SK-N-SH (cell line): ENCODE data around the gene ITM2C. TPM values are rescaled to one million over a fixed set of nuclear protein-coding genes. Genes with fewer than 3 reads are reported as not detected.

Source experiments
- CTCF ChIA-PET: fragments of 300-600, 350-600 bp; formaldehyde crosslinking; extraction: SDS; loops from one replicate; lab custom pipeline; 2021; lab: Yijun Ruan, JAX
- POLR2A ChIA-PET: fragments of 350-600 bp; sonication (Branson Sonifier 250); formaldehyde crosslinking; extraction: SDS; loops from one replicate; lab custom pipeline; 2020; ENCODE audit warnings: antibody characterized with exemption, inconsistent platforms; lab: Yijun Ruan, JAX
- DNase-seq: peaks from one replicate; pipeline ENCODE4 v3.0.0; 2012
- H2AFZ ChIP-seq: fragments of 200-600 bp; sonication (generic); 2 replicates; pipeline ENCODE4 v1.8.1; 2016; ENCODE audit warnings: antibody characterized with exemption, mild to moderate bottlenecking, low read depth
- H3F3A ChIP-seq: fragments of 200-600 bp; sonication (generic); replicated peaks from 2 replicates; pipeline ENCODE3; 2016; ENCODE audit warnings: antibody characterized with exemption, mild to moderate bottlenecking; ENCODE audit not compliant: insufficient read depth
- H3K27ac ChIP-seq, 2 experiments: fragments of 200-500 bp in 1 of 2; fragments of 200-600 bp in 1 of 2; sonication (Bioruptor generic) in 1 of 2; sonication (generic), shearing (Covaris generic) in 1 of 2; 2 replicates each; pipeline versions ENCODE4 v1.5.1 to v1.6.1; 2014 to 2016; ENCODE audit warnings: low read depth in 2 of 2, inconsistent platforms in 1 of 2, low read length in 1 of 2, mild to moderate bottlenecking in 1 of 2, mixed read lengths in 1 of 2
- H3K27me3 ChIP-seq: fragments of 200-600 bp; sonication (generic), shearing (Covaris generic); 2 replicates; pipeline ENCODE4 v1.6.1; 2016; ENCODE audit warnings: mixed run types; ENCODE audit not compliant: insufficient read depth
- H3K36me3 ChIP-seq, 2 experiments: fragments of 200-500 bp in 1 of 2; fragments of 200-600 bp in 1 of 2; sonication (Bioruptor generic) in 1 of 2; sonication (generic) in 1 of 2; replicated peaks in 1 of 2; 2 replicates each; pipeline versions ENCODE3 to v1.5.1; 2014 to 2016; ENCODE audit warnings: low read length in 1 of 2, mild to moderate bottlenecking in 1 of 2; ENCODE audit not compliant: insufficient read depth in 2 of 2, control insufficient read depth in 1 of 2
- H3K4me1 ChIP-seq, 2 experiments: fragments of 200-500 bp in 1 of 2; fragments of 200-600 bp in 1 of 2; sonication (Bioruptor generic) in 1 of 2; sonication (generic), shearing (Covaris generic) in 1 of 2; 2 replicates each; pipeline versions ENCODE4 v1.5.1 to v1.6.1; 2014 to 2016; ENCODE audit warnings: low read depth in 1 of 2, low read length in 1 of 2, mixed run types in 1 of 2; ENCODE audit not compliant: insufficient read depth in 2 of 2, control insufficient read depth in 1 of 2
- H3K4me2 ChIP-seq: fragments of 200-600 bp; sonication (generic), shearing (Covaris generic); 2 replicates; pipeline ENCODE4 v1.6.1; 2017; ENCODE audit warnings: mixed run types
- H3K4me3 ChIP-seq, 2 experiments: fragments of 200-500 bp in 1 of 2; fragments of 200-600 bp in 1 of 2; sonication (Bioruptor generic) in 1 of 2; sonication (generic), shearing (Covaris generic) in 1 of 2; 2 replicates each; pipeline versions ENCODE4 v1.5.1 to v1.8.1; 2014 to 2016; ENCODE audit warnings: low read depth in 2 of 2, inconsistent platforms in 1 of 2, low read length in 1 of 2, mild to moderate bottlenecking in 1 of 2, mixed read lengths in 1 of 2, moderate library complexity in 1 of 2
- H3K79me2 ChIP-seq: fragments of 200-600 bp; sonication (generic); 2 replicates; pipeline ENCODE4 v1.8.1; 2017; ENCODE audit warnings: mild to moderate bottlenecking; ENCODE audit not compliant: insufficient read depth
- H3K9ac ChIP-seq: fragments of 200-600 bp; sonication (generic); 2 replicates; pipeline ENCODE4 v1.6.1; 2017; ENCODE audit warnings: mixed run types
- H3K9me2 ChIP-seq: fragments of 200-600 bp; sonication (generic); 2 replicates; pipeline ENCODE4 v1.6.1; 2017; ENCODE audit warnings: mixed run types
- H3K9me3 ChIP-seq: fragments of 200-600 bp; sonication (generic); 2 replicates; pipeline ENCODE4 v1.6.1; 2017; ENCODE audit warnings: mixed run types, mild to moderate bottlenecking, moderate library complexity
- H4K20me1 ChIP-seq: fragments of 200-600 bp; sonication (generic); 2 replicates; pipeline ENCODE4 v1.6.1; 2017; ENCODE audit warnings: mild to moderate bottlenecking, mixed run types; ENCODE audit not compliant: insufficient read depth
- CHD2 ChIP-seq: fragments of 150-350 bp; IDR thresholded peaks from 2 replicates; pipeline ENCODE4 v1.6.1; 2018; ENCODE audit warnings: low read length; ENCODE audit not compliant: partially characterized antibody
- ELF1 ChIP-seq: IDR thresholded peaks from 2 replicates; pipeline ENCODE4 v1.4.0; 2012
- EP300 ChIP-seq, 2 experiments: IDR thresholded peaks; 2 replicates each; pipeline versions ENCODE4 v1.4.0 to v1.6.1; 2012; ENCODE audit warnings: borderline replicate concordance in 1 of 2, low read depth in 1 of 2, low read length in 1 of 2
- FOXM1 ChIP-seq: IDR thresholded peaks from 2 replicates; pipeline ENCODE4 v1.4.0; 2012; ENCODE audit warnings: low read depth, mild to moderate bottlenecking
- GABPA ChIP-seq: IDR thresholded peaks from 2 replicates; pipeline ENCODE4 v1.4.0; 2012; ENCODE audit warnings: low read depth, mild to moderate bottlenecking
- GATA2 ChIP-seq: sonication (generic); formaldehyde crosslinking; IDR thresholded peaks from 2 replicates; pipeline ENCODE4 v1.5.0; 2020; ENCODE audit warnings: mild to moderate bottlenecking, missing genetic modification reagents
- JUND ChIP-seq: IDR thresholded peaks from 2 replicates; pipeline ENCODE4 v1.4.0; 2012
- MAX ChIP-seq: IDR thresholded peaks from 2 replicates; pipeline ENCODE4 v1.4.0; 2012; ENCODE audit warnings: low read depth
- MXI1 ChIP-seq: IDR thresholded peaks from 2 replicates; pipeline ENCODE4 v1.6.1; 2012; ENCODE audit warnings: mild to moderate bottlenecking, low read depth, low read length, improper control_type of control experiment
- NFIC ChIP-seq: IDR thresholded peaks from 2 replicates; pipeline ENCODE4 v1.4.0; 2012; ENCODE audit warnings: borderline replicate concordance
- NRF1 ChIP-seq: IDR thresholded peaks from 2 replicates; pipeline ENCODE4 v1.6.1; 2012; ENCODE audit warnings: low read depth, mild to moderate bottlenecking, low read length
- PBX3 ChIP-seq: IDR thresholded peaks from 2 replicates; pipeline ENCODE4; 2012
- POLR2AphosphoS5 ChIP-seq: IDR thresholded peaks from 2 replicates; pipeline ENCODE4 v1.6.1; 2012; ENCODE audit warnings: low read depth, low read length
- REST ChIP-seq: IDR thresholded peaks from 2 replicates; pipeline ENCODE4 v1.6.1; 2012; ENCODE audit warnings: mild to moderate bottlenecking, low read depth, low read length, moderate library complexity
- RFX5 ChIP-seq: IDR thresholded peaks from 2 replicates; pipeline ENCODE4 v1.6.1; 2012; ENCODE audit warnings: mild to moderate bottlenecking, improper control_type of control experiment, low read length
- RXRA ChIP-seq: IDR thresholded peaks from 2 replicates; pipeline ENCODE4 v1.4.0; 2012; ENCODE audit warnings: low read depth, mild to moderate bottlenecking, borderline replicate concordance
- SMC3 ChIP-seq: IDR thresholded peaks from 2 replicates; pipeline ENCODE4 v1.6.1; 2012; ENCODE audit warnings: low read depth, low read length, improper control_type of control experiment
- TAF1 ChIP-seq: IDR thresholded peaks from 2 replicates; pipeline ENCODE4 v1.6.1; 2012; ENCODE audit warnings: low read depth, mild to moderate bottlenecking, low read length, moderate library complexity, borderline replicate concordance
- TCF12 ChIP-seq: IDR thresholded peaks from 2 replicates; pipeline ENCODE4 v1.4.0; 2012
- TEAD4 ChIP-seq: IDR thresholded peaks from 2 replicates; pipeline ENCODE4 v1.4.0; 2012; ENCODE audit warnings: mild to moderate bottlenecking, borderline replicate concordance; ENCODE audit not compliant: insufficient read depth
- ZBTB33 ChIP-seq: IDR thresholded peaks from 2 replicates; pipeline ENCODE4 v1.4.0; 2012; ENCODE audit warnings: low read depth, borderline replicate concordance
- WGBS: methylation state at CpG from one replicate; pipeline ENCODE4 v1.1.6; 2017; ENCODE audit warnings: low lambda C conversion rate; 5-methylcytosine and 5-hydroxymethylcytosine counted together
- polyA plus RNA-seq, 3 experiments: library from polyadenylated mRNA; depleted of rRNA; stranded (reverse); fragments of >200 nt; gene quantifications; 2 replicates each; pipeline ENCODE4 v1.2.3, GENCODE V29; 2012
- TF ChIP-seq, protein P1 (sequence below): IDR thresholded peaks from 2 replicates; pipeline ENCODE4 v1.4.0; 2012; ENCODE audit warnings: low read depth, borderline replicate concordance

Gene ITM2C
- polyA plus RNA-seq, 1 of the 3 experiments (the other 2 are of a cell fraction) = 288 TPM

DNA sequence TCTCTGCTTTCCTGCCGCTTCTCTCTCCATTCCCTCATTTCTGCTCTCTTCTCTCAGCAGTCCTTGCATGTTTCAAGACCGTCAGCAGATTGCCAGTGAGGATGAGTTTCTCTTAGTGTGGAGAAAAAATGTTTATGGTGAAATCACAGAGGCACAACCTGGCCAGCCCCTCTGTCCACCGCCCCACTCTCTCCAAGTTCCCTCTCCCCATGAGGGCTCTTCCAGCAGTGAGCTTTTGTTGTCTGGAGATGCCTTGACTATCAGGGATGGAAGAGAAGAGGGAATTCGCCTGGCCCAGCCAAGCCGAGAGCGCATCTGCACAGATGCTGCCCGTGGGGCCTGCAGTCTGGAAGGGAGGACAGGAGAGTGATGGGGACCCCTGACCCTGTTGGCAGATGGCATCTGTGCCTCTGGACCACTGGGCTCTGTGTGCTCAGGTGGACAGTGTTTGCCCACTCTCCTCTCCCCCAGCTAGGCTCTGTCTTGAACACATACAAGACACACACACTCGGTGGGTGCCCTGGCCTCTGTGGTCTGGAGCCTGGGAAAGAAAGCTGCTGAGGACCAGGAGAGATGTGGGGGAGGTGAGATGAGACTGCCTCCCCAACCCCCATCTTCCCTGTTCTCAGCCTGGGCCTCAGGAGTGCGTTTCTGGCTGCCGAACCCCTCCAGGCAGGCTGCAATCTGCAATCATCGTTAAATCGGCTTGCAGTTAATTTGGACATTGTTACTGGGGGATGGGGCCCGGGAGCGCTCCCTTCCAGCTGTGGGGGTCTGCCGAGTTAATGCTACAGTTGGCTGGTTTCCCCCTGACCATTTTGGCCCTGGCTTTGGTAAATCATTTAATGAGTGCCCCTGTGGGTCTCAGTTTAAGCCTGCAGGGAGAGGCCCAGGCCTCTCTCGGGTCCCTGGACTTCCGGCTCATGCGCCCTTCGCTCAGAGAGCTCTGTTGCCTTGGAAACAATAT, 4.5 kb downstream of the ITM2C start (continued):
- peak; percentile 97 for TF ChIP-seq CHD2
- no peak for TF ChIP-seq SMC3
- no peak for TF ChIP-seq TEAD4
- TF ChIP-seq NRF1 = no peak
- no peak for TF ChIP-seq REST
- TF ChIP-seq NFIC = no peak
- peak; percentile 94 for TF ChIP-seq GATA2
- no peak for TF ChIP-seq JUND
- TF ChIP-seq TCF12 = no peak
- no peak for TF ChIP-seq POLR2AphosphoS5
- no peak for TF ChIP-seq MAX
- TF ChIP-seq, protein P1, sequence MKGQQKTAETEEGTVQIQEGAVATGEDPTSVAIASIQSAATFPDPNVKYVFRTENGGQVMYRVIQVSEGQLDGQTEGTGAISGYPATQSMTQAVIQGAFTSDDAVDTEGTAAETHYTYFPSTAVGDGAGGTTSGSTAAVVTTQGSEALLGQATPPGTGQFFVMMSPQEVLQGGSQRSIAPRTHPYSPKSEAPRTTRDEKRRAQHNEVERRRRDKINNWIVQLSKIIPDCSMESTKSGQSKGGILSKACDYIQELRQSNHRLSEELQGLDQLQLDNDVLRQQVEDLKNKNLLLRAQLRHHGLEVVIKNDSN = no peak
- TF ChIP-seq FOXM1 = no peak

GRCh38 chr2:230869914-230870543, 5.3 kb downstream of the ITM2C start:
- Histone ChIP-seq H3K9me3 (no peaks in the 10 kb centered on the region), H3K27ac (peak overlapping the region in 1 of 2 experiments; percentile 99; a peak in 2 of 4 replicates), H3K27me3 (no peaks in the 10 kb centered on the region), H3K9ac (no peak overlapping the region), H2AFZ (no peak overlapping the region), H3K9me2 (no peaks in the 10 kb centered on the region), H3K4me1 (peaks cover 40 to 77% of the 10 kb centered on the region in 2 experiments), H3K36me3 (peaks cover 0 to 6% of the 10 kb centered on the region in 2 experiments), H3K79me2 (no peaks in the 10 kb centered on the region), H4K20me1 (peaks cover 35% of the 10 kb centered on the region; the same call in 1 of the 2 replicates), H3K4me2 (no peak overlapping the region; the same call in 1 of the 2 replicates), H3K4me3 (no peak overlapping the region; a peak in 1 of 4 replicates), H3F3A (peaks cover 9% of the 10 kb centered on the region)
- 83% methylated on average over 9 of the region's 11 CpGs for WGBS
- ChIA-PET POLR2A (interaction anchor here (0.6 to 1.4 kb wide), 2 partner anchors 16 to 117 kb away, joined by 3 to 4 read pairs; no protein-coding TSS in a partner anchor), CTCF (interaction anchor here (0.8 to 7.9 kb wide), 10 partner anchors 9 to 117 kb away, joined by 3 to 58 read pairs (median 5); no protein-coding TSS in a partner anchor)
- no peak for DNase-seq
- TF ChIP-seq JUND (no peak), GABPA (no peak), RXRA (no peak), EP300 (IDR thresholded peaks at IDR 0.05; ENCODE audit: borderline replicate concordance in 1 of 2, low read depth in 1 of 2, low read length in 1 of 2) (no peak), ZBTB33 (no peak), TCF12 (no peak), POLR2AphosphoS5 (no peak), MXI1 (no peak), NFIC (no peak), RFX5 (no peak), ELF1 (no peak), CHD2 (no peak), TAF1 (no peak), GATA2 (no peak), FOXM1 (no peak), PBX3 (no peak)
